Measurements from ENCODE around the gene PAX3.

DNA sequence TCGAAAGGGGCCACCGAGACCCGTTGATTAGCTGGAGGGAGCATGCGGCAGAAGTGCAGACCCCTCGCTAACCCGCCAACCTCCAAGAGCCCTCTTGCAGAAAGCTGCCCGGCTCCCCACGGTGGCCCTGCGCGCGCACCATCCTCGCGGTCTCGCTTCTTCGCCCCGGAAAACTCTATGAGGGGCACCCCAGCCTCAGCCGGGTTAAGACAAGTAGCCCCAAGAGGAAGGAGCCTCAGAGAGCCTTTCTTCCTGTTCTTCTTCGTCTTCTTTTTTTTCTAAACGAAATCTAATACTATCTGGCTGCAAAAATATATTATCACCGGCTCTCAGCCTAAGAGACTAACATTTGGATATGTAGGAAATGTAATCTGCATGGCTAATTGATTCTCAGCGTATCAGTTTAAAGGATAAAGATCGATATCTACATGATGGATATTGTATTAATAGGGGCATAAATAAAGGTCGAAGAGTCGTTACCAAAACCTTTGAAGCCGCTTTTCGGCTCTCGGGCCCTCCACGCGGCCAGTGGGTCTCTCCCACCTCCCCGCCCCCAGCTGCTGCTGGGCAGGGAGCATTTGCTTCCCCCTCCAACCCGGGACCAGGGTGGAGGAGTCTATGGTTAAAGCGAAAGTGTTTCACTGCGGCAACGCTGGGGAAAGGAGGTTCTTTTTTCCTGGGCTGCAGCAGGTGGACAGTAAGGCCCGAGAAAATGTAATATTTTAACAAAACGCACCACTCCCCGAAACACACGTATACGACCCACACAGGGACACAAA, 6.1 kb upstream of the PAX3 start:
- TF ChIP-seq CTCF (IDR thresholded peaks at IDR 0.05) (no peak), POLR2A (IDR thresholded peaks at IDR 0.05) (no peak), POLR2AphosphoS5 (IDR thresholded peaks at IDR 0.05; ENCODE audit: insufficient read depth in 1 of 2, low read depth in 1 of 2) (no peak)

Measured in vagina (tissue), 2 donors.